Measurements from ENCODE around the gene CNOT4. TPM values are rescaled to one million over a fixed set of nuclear protein-coding genes. Genes with fewer than 3 reads are reported as not detected.

Gene CNOT4
- total RNA-seq, 1 experiment from 2014 or later = 25.8 TPM

DNA sequence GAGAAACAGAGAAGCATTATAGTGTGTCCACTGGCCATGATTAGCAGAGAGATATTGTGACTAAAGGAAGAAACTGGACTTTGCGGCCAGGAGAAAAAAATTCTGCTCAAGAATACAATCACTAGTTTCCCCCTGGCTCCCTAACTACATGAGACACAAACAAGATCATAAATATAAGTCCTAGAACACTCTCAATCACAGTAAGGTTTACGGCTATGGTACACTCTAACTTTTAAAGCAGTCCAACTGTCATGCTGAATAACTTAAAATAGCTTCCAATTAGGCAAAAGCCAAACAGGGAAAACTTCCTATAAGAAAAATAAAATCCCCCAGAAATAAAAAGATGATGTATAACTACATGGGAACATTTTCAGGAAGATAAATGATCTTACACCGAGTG lies 144.2 kb downstream of the CNOT4 start:
- no TSS peak for BruUV-seq (replicated peaks)
- no peak overlapping the region for H3K4me3 ChIP-seq
- H3F3A ChIP-seq (ENCODE audit: insufficient read depth, low read depth) = no peaks in the 10 kb centered on the region; the same call in 1 of the 2 replicates
- no peak overlapping the region for H3K27ac ChIP-seq
- CTCF ChIA-PET = no interaction called here
- no peaks in the 10 kb centered on the region for H3K79me2 ChIP-seq (ENCODE audit: low read depth)
- intact Hi-C loops (cut with micrococcal nuclease; ENCODE audit: unreplicated experiment) = no loop called here
- H3K4me2 ChIP-seq = no peak overlapping the region
- no peaks in the 10 kb centered on the region for H3K9me2 ChIP-seq (ENCODE audit: insufficient read depth)
- H3K27me3 ChIP-seq (ENCODE audit: insufficient read depth, low read depth) = no peaks in the 10 kb centered on the region
- POLR2A ChIA-PET (ENCODE audit: unreplicated experiment) = no interaction called here
- H3K9me3 ChIP-seq (ENCODE audit: insufficient read depth, low read depth) = no peaks in the 10 kb centered on the region
- no peaks in the 10 kb centered on the region; the same call in 1 of the 2 replicates for H3K36me3 ChIP-seq (ENCODE audit: low read depth)
- DNase-seq = no peak
- no peak for TF ChIP-seq EZH2 (IDR thresholded peaks at IDR 0.05; ENCODE audit: low read depth)
- TF ChIP-seq, protein P1, sequence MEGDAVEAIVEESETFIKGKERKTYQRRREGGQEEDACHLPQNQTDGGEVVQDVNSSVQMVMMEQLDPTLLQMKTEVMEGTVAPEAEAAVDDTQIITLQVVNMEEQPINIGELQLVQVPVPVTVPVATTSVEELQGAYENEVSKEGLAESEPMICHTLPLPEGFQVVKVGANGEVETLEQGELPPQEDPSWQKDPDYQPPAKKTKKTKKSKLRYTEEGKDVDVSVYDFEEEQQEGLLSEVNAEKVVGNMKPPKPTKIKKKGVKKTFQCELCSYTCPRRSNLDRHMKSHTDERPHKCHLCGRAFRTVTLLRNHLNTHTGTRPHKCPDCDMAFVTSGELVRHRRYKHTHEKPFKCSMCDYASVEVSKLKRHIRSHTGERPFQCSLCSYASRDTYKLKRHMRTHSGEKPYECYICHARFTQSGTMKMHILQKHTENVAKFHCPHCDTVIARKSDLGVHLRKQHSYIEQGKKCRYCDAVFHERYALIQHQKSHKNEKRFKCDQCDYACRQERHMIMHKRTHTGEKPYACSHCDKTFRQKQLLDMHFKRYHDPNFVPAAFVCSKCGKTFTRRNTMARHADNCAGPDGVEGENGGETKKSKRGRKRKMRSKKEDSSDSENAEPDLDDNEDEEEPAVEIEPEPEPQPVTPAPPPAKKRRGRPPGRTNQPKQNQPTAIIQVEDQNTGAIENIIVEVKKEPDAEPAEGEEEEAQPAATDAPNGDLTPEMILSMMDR (conservative IDR thresholded peaks at IDR 0.05) = no peak
- H2AFZ ChIP-seq = no peak overlapping the region
- H3K4me1 ChIP-seq (replicated peaks; ENCODE audit: insufficient read depth) = no peaks in the 10 kb centered on the region
- H4K20me1 ChIP-seq (ENCODE audit: insufficient read depth) = no peaks in the 10 kb centered on the region

DNA sequence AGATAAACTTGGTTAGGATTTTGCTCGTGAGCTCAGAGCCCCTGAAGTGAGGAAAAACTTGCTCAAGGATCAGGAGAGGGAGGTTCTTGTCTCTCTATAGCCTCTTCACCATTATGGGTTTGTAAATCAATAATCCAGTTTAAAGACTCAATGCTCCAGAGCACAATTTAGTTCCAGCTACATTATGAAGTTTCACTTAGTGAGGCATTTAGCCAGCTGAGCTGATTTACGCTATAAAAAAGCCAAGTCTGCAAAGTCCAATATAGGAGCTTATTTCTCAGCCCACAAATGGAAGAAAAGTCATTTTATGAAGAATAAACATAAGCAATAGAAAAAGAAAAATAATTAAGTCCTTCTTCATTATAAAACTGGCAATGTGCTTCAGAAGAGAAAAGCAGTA lies 145.7 kb downstream of the CNOT4 start:
- Histone ChIP-seq H3F3A (ENCODE audit: insufficient read depth, low read depth) (no peaks in the 10 kb centered on the region), H3K4me3 (no peak overlapping the region), H3K9me2 (ENCODE audit: insufficient read depth) (no peaks in the 10 kb centered on the region), H4K20me1 (ENCODE audit: insufficient read depth) (no peaks in the 10 kb centered on the region), H3K9me3 (ENCODE audit: insufficient read depth, low read depth) (no peaks in the 10 kb centered on the region), H3K4me1 (replicated peaks; ENCODE audit: insufficient read depth) (no peaks in the 10 kb centered on the region), H3K36me3 (ENCODE audit: low read depth) (no peaks in the 10 kb centered on the region; the same call in 1 of the 2 replicates), H2AFZ (no peak overlapping the region), H3K27ac (no peak overlapping the region), H3K27me3 (ENCODE audit: insufficient read depth, low read depth) (no peaks in the 10 kb centered on the region), H3K79me2 (ENCODE audit: low read depth) (no peaks in the 10 kb centered on the region), H3K4me2 (no peak overlapping the region)
- BruUV-seq (replicated peaks) = no TSS peak
- ChIA-PET CTCF (no interaction called here), POLR2A (ENCODE audit: unreplicated experiment) (no interaction called here)
- no peak for TF ChIP-seq EZH2 (IDR thresholded peaks at IDR 0.05; ENCODE audit: low read depth)
- TF ChIP-seq, protein P1 (conservative IDR thresholded peaks at IDR 0.05) = no peak
- intact Hi-C loops (cut with micrococcal nuclease; ENCODE audit: unreplicated experiment) = no loop called here
- DNase-seq = no peak

DNA sequence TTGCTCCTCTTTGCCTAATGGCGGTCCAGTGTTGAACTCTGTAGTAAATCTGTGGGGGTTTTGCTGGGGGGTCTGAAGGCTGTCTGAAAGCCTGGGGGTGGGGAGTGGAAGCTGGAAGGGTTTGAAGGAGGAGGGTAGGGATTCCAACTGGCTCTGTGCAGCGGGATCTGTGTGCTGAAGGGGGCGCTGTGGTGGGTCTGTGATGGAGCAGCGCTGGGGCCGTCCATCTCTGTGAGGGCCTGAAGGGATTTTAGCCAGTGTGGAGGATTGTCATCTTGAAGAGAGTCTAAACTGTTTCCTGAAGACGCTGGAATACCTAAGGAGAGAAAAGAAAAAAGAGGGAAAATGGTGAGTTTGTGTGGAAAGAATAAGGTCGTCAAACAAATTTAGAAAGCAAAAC lies 147.0 kb downstream of the CNOT4 start:
- ChIA-PET CTCF (no interaction called here), POLR2A (ENCODE audit: unreplicated experiment) (no interaction called here)
- BruUV-seq (replicated peaks) = no TSS peak
- Histone ChIP-seq H3K4me1 (replicated peaks; ENCODE audit: insufficient read depth) (no peaks in the 10 kb centered on the region), H3F3A (ENCODE audit: insufficient read depth, low read depth) (no peaks in the 10 kb centered on the region), H3K36me3 (ENCODE audit: low read depth) (no peaks in the 10 kb centered on the region; the same call in 1 of the 2 replicates), H4K20me1 (ENCODE audit: insufficient read depth) (no peaks in the 10 kb centered on the region), H3K27me3 (ENCODE audit: insufficient read depth, low read depth) (no peaks in the 10 kb centered on the region), H3K9me2 (ENCODE audit: insufficient read depth) (no peaks in the 10 kb centered on the region), H3K4me3 (no peak overlapping the region), H2AFZ (no peak overlapping the region), H3K9me3 (ENCODE audit: insufficient read depth, low read depth) (no peaks in the 10 kb centered on the region), H3K27ac (no peak overlapping the region), H3K79me2 (ENCODE audit: low read depth) (no peaks in the 10 kb centered on the region), H3K4me2 (no peak overlapping the region)
- no peak for DNase-seq
- no peak for TF ChIP-seq EZH2 (IDR thresholded peaks at IDR 0.05; ENCODE audit: low read depth)
- TF ChIP-seq, protein P1 (conservative IDR thresholded peaks at IDR 0.05) = 0 out of 2 replicates have a peak, but pooled peaks have one; percentile 23
- intact Hi-C loops (cut with micrococcal nuclease; ENCODE audit: unreplicated experiment) = no loop called here

Measured in PC-9 (cell line).